Tibial artery (tissue), 4 donors: ENCODE data around the gene TBCB.
A peak's percentile ranks its signal among the peaks of the same experiment; 100 is the strongest.
"Not testable (repeated sequence)": the region's sequence is repeated elsewhere in the genome, so short reads cannot be mapped to it uniquely, and the experiment has no call there.

ENCODE experiments used
- DNase-seq, 2 donors: peaks; one replicate each; pipeline ENCODE4 v3.0.0-alpha.2; 2019
- H3K27ac ChIP-seq, 2 donors: fragments of 200-600 bp; sonication (generic) in 1 of 2; 1 replicate in 1 of 2; 2 replicates in 1 of 2; pipeline ENCODE4 v1.5.1; 2018 to 2019; ENCODE audit warnings: mild to moderate bottlenecking in 1 of 2
- H3K27me3 ChIP-seq, 2 donors: fragments of 200-600 bp; sonication (generic) in 1 of 2; one replicate each; pipeline versions ENCODE4 v1.5.1 to v1.6.0; 2016 to 2019
- H3K36me3 ChIP-seq, 3 donors: fragments of 200-600 bp; sonication (generic) in 2 of 3; one replicate each; pipeline ENCODE4 v1.5.1; 2016 to 2019; ENCODE audit warnings: mild to moderate bottlenecking in 2 of 3
- H3K4me1 ChIP-seq, 4 donors: fragments of 200-600 bp; sonication (generic) in 2 of 4; 1 replicate in 3 of 4; 2 replicates in 1 of 4; pipeline ENCODE4 v1.5.1; 2016 to 2019
- H3K4me3 ChIP-seq, 2 donors: fragments of 200-600 bp; sonication (generic) in 1 of 2; 1 replicate in 1 of 2; 2 replicates in 1 of 2; pipeline ENCODE4 v1.5.1; 2018 to 2019; ENCODE audit warnings: mild to moderate bottlenecking in 2 of 2
- H3K9me3 ChIP-seq, 3 donors: fragments of 200-600 bp; sonication (generic) in 1 of 3; one replicate each; pipeline ENCODE4 v1.5.1; 2016 to 2019
- intact Hi-C: fragments of 100-400 bp; cut with DNase I; formaldehyde crosslinking; loops from one replicate; pipeline ENCODE4 v1.15.0; 2023; ENCODE audit warnings: low total_unique reads
- TF ChIP-seq, protein P1 (sequence below), 2 experiments: fragments of 200-600 bp in 1 of 2; fragments of 450-650 bp in 1 of 2; IDR thresholded peaks; one replicate each; pipeline ENCODE4 v1.5.1; 2017 to 2019; ENCODE audit warnings: antibody characterized with exemption in 2 of 2, mild to moderate bottlenecking in 1 of 2, moderate library complexity in 1 of 2

TBCB gene, protein sequence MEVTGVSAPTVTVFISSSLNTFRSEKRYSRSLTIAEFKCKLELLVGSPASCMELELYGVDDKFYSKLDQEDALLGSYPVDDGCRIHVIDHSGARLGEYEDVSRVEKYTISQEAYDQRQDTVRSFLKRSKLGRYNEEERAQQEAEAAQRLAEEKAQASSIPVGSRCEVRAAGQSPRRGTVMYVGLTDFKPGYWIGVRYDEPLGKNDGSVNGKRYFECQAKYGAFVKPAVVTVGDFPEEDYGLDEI

GRCh38 chr19:36115453-36116343 is at the start of gene TBCB:
TSS of gene TBCB (plus strand) at chr19:36115468. CDS start at chr19:36115561, 93 bp downstream.
- intact Hi-C loops = loop anchor here (5.0 kb wide), 2 partner anchors 58 to 118 kb away; partner anchors contain the start of gene SDHAF1
- H3K9me3 ChIP-seq = no peaks in the 10 kb centered on the region
- peaks cover 0 to 27% (median 24%) of the 10 kb centered on the region in 4 donors for H3K4me1 ChIP-seq
- TF ChIP-seq, protein P1, sequence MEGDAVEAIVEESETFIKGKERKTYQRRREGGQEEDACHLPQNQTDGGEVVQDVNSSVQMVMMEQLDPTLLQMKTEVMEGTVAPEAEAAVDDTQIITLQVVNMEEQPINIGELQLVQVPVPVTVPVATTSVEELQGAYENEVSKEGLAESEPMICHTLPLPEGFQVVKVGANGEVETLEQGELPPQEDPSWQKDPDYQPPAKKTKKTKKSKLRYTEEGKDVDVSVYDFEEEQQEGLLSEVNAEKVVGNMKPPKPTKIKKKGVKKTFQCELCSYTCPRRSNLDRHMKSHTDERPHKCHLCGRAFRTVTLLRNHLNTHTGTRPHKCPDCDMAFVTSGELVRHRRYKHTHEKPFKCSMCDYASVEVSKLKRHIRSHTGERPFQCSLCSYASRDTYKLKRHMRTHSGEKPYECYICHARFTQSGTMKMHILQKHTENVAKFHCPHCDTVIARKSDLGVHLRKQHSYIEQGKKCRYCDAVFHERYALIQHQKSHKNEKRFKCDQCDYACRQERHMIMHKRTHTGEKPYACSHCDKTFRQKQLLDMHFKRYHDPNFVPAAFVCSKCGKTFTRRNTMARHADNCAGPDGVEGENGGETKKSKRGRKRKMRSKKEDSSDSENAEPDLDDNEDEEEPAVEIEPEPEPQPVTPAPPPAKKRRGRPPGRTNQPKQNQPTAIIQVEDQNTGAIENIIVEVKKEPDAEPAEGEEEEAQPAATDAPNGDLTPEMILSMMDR (IDR thresholded peaks at IDR 0.05) = no peak
- H3K27me3 ChIP-seq = no peaks in the 10 kb centered on the region
- H3K27ac ChIP-seq = peak within 1 kb of the TSS; percentile 84 to 86
- H3K4me3 ChIP-seq = peak within 1 kb of the TSS; percentile 60 to 83
- peaks cover 7 to 62% (median 41%) of the 10 kb centered on the region in 3 donors for H3K36me3 ChIP-seq
- peak in 1 of 2 donors; percentile 25 for DNase-seq

- no peaks in the 10 kb centered on the region for H3K4me1 ChIP-seq
- no peaks in the 10 kb centered on the region for H3K9me3 ChIP-seq
- no peaks in the 10 kb centered on the region for H3K36me3 ChIP-seq
- H3K4me3 ChIP-seq = no peak overlapping the region
- intact Hi-C loops = no loop called here
- TF ChIP-seq, protein P1 (IDR thresholded peaks at IDR 0.05) = no peak
- no peaks in the 10 kb centered on the region for H3K27me3 ChIP-seq
- no peak for DNase-seq
- H3K27ac ChIP-seq = no peak overlapping the region
Observed at GRCh38 chr19:36067681-36068080, 47.6 kb upstream of the TBCB start.

DNA sequence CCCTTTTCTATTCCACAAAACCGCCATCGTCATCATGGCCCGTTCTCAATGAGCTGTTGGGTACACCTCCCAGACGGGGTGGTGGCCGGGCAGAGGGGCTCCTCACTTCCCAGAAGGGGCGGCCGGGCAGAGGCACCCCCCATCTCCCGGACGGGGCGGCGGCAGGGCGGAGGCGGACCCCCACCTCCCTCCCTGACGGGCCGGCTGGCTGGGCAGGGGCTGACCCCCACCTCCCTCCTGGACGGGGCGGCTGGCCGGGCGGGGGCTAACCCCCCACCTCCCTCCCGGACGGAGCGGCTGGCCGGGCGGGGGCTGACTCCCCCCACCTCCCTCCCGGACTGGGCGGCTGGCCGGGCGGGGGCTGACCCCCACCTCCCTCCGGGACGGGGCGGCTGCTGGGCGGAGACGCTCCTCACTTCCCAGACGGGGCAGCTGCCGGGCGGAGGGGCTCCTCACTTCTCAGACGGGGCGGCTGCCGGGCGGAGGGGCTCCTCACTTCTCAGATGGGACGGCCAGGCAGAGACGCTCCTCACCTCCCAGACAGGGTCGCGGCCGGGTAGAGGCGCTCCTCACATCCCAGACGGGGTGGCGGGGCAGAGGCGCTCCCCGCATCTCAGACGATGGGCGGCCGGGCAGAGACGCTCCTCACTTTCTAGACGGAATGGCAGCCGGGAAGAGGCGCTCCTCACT is 46.3 kb upstream of the TBCB start:
- H3K36me3 ChIP-seq = not testable (repeated sequence)

DNA sequence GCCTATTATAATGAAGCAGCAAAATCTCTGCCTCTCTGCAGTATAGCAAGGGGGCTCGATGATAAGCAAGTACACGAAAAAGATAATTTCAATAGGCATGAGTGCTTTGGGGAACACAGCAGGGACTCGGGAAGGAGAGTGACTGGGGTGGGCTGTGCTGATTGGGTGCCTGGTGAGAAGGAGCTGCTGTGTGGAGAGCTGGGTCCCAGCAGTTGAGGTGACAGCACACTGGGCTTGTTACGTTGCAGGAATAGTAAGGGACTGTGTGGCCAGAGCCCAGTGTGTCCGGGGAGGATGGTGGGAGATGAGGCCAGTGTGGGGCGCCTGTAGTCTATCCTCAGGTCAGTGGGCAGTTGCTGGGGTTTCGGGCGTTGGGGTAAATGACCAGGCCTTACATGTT is 43.2 kb upstream of the TBCB start:
- DNase-seq = no peak
- H3K27me3 ChIP-seq = no peaks in the 10 kb centered on the region
- TF ChIP-seq, protein P1 (IDR thresholded peaks at IDR 0.05) = no peak
- H3K4me3 ChIP-seq = no peak overlapping the region
- no peaks in the 10 kb centered on the region for H3K4me1 ChIP-seq
- intact Hi-C loops = no loop called here
- no peaks in the 10 kb centered on the region for H3K9me3 ChIP-seq
- H3K36me3 ChIP-seq = no peaks in the 10 kb centered on the region
- H3K27ac ChIP-seq = no peak overlapping the region

More for the DNA sequence above, 46.3 kb upstream of the TBCB start:
- intact Hi-C loops, H3K9me3 ChIP-seq, H3K27ac ChIP-seq, DNase-seq, H3K4me1 ChIP-seq, H3K27me3 ChIP-seq, H3K4me3 ChIP-seq: not testable (repeated sequence)

DNA sequence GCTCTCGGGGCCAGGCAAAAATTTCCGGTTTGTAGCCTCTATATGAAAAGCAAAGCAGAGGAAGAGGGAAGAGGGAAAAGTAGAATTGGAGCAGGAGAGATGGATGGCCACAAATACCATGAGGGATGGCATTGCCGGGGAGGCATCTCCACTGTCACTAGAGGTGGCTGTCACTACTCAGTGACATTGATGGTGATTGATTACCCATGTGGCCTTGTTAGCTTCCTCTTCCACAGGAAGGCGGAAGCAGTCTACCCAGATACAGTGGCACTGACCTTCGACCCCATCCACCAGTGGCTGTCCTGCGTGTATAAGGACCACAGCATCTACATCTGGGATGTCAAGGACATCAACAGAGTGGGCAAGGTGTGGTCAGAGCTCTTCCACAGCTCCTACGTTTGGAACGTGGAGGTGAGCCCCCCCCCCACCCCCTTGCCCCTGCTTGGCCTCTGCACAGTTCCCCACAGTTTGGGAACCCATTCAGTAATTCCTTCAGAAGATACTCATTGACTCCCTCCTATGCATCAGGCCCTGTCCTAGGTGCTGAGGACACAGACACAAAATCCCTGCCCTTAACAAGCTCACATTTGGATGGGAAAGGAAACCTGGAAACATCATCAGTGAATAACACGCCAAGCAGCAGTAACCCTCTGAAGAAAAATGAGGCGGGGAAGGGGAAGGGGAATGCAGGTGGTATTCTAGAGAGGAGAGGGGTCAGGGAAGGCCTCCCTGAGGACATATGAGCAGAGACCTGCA is 42.0 kb upstream of the TBCB start:
- no peak overlapping the region for H3K4me3 ChIP-seq
- H3K27ac ChIP-seq = no peak overlapping the region
- H3K36me3 ChIP-seq = no peaks in the 10 kb centered on the region
- TF ChIP-seq, protein P1 (IDR thresholded peaks at IDR 0.05) = no peak
- no peak for DNase-seq
- intact Hi-C loops = no loop called here
- H3K27me3 ChIP-seq = no peaks in the 10 kb centered on the region
- no peaks in the 10 kb centered on the region for H3K4me1 ChIP-seq
- H3K9me3 ChIP-seq = no peaks in the 10 kb centered on the region
